ENCODE measurements around the gene ODF2L. TPM values are rescaled to one million over a fixed set of nuclear protein-coding genes. Genes with fewer than 3 reads are reported as not detected.
A peak's percentile ranks its signal among the peaks of the same experiment; 100 is the strongest.

Gene ODF2L
- total RNA-seq, 2 experiments from 2014 or later: 68.1 to 71.2 TPM

DNA sequence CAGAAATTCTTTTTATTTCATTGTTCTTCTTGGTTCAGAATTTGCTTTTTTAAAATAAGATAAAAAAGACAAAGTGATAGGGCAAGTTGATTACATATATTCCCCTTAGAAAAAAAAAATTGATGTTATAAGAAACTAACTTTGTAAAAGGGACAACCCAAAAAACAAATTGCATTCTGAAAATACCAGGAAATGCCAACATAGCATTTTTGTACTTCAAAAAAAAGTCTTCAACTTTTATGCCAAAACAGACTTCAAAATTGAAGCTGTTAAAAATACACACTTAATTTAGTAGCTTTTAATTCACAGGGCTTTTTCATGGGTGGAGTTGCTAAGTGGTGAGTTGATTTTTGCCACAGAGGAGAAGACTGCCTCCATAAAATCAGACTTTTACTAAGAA, 70.9 kb downstream of the ODF2L start:
- Mint-ChIP-seq H3K4me1 (ENCODE audit: low read depth) (no peaks in the 10 kb centered on the region), H3K27me3 (peaks cover 3% of the 10 kb centered on the region), H3K27ac (no peak overlapping the region), H3K9me3 (no peaks in the 10 kb centered on the region), H3K4me3 (no peak overlapping the region), H3K36me3 (ENCODE audit: low read depth) (no peaks in the 10 kb centered on the region)
- TF ChIP-seq, protein P1, sequence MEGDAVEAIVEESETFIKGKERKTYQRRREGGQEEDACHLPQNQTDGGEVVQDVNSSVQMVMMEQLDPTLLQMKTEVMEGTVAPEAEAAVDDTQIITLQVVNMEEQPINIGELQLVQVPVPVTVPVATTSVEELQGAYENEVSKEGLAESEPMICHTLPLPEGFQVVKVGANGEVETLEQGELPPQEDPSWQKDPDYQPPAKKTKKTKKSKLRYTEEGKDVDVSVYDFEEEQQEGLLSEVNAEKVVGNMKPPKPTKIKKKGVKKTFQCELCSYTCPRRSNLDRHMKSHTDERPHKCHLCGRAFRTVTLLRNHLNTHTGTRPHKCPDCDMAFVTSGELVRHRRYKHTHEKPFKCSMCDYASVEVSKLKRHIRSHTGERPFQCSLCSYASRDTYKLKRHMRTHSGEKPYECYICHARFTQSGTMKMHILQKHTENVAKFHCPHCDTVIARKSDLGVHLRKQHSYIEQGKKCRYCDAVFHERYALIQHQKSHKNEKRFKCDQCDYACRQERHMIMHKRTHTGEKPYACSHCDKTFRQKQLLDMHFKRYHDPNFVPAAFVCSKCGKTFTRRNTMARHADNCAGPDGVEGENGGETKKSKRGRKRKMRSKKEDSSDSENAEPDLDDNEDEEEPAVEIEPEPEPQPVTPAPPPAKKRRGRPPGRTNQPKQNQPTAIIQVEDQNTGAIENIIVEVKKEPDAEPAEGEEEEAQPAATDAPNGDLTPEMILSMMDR (IDR thresholded peaks at IDR 0.05): no peak
- H3K27me3 ChIP-seq (ENCODE audit: control insufficient read depth in 1 of 2, insufficient read depth in 2 of 2, low read length in 2 of 2): no peaks in the 10 kb centered on the region
- H3K36me3 ChIP-seq (ENCODE audit: insufficient read depth, low read length): no peaks in the 10 kb centered on the region
- no peak for ATAC-seq (ENCODE audit: poor library complexity)
- ChIA-PET POLR2A (no interaction called here), CTCF (no interaction called here)
- no peak for DNase-seq
- H3K4me3 ChIP-seq (ENCODE audit: low read length): no peak overlapping the region
- no peaks in the 10 kb centered on the region for H3K9me3 ChIP-seq (ENCODE audit: control insufficient read depth in 1 of 2, insufficient read depth in 1 of 2, low read length in 2 of 2)
- intact Hi-C loops (cut with DNase I, micrococcal nuclease): no loop called here
- no peaks in the 10 kb centered on the region for H3K4me1 ChIP-seq (ENCODE audit: insufficient read depth, low read length)
- H3K27ac ChIP-seq (ENCODE audit: low read depth in 1 of 2, low read length in 2 of 2): no peak overlapping the region

DNA sequence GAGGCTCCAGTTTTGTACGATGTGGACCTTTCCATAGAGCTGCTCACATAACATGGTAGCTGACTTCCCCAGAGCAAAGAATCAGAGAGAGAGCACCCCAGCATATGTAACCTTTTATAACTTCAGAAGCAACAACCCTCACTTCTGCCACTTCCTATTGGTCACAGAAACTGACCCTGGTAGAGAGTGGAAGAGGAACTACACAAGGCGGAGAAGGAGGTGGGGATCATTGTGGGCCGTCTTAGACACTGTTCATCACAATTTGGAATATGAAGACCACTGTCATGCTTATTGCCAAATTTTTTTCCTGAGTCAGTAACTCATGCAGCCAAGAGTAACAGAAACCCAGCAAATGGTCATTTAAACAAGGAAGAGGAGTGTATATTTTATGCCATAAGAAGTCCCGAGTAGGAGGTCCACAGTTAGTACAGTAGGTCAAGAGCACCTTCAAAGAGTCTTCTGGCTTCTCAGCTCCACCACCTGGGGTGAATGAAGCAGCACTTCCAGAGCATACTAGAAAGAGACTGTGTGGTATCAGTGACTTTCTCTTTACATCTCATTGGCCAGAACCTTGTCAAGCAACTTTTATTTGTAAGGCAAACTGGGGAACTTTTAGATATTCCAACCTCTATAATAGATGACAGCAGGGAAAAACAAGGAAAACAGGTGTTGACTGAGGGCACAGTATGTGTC, 71.8 kb downstream of the ODF2L start:
- H3K27ac Mint-ChIP-seq: no peak overlapping the region
- TF ChIP-seq, protein P1 (IDR thresholded peaks at IDR 0.05): no peak
- no peaks in the 10 kb centered on the region for H3K36me3 ChIP-seq (ENCODE audit: insufficient read depth, low read length)
- no peaks in the 10 kb centered on the region for H3K36me3 Mint-ChIP-seq (ENCODE audit: low read depth)
- H3K4me3 Mint-ChIP-seq: no peak overlapping the region
- no peaks in the 10 kb centered on the region for H3K27me3 ChIP-seq (ENCODE audit: control insufficient read depth in 1 of 2, insufficient read depth in 2 of 2, low read length in 2 of 2)
- CTCF ChIA-PET: no interaction called here
- no peak overlapping the region for H3K27ac ChIP-seq (ENCODE audit: low read depth in 1 of 2, low read length in 2 of 2)
- H3K4me3 ChIP-seq (ENCODE audit: low read length): no peak overlapping the region
- no peaks in the 10 kb centered on the region for H3K9me3 Mint-ChIP-seq
- no peaks in the 10 kb centered on the region for H3K27me3 Mint-ChIP-seq
- POLR2A ChIA-PET: no interaction called here
- intact Hi-C loops (cut with DNase I, micrococcal nuclease): no loop called here
- no peaks in the 10 kb centered on the region for H3K4me1 Mint-ChIP-seq (ENCODE audit: low read depth)
- DNase-seq (peak in 1 of 14 experiments; percentile 4), ATAC-seq (ENCODE audit: poor library complexity) (no peak)
- H3K9me3 ChIP-seq (ENCODE audit: control insufficient read depth in 1 of 2, insufficient read depth in 1 of 2, low read length in 2 of 2): no peaks in the 10 kb centered on the region
- no peaks in the 10 kb centered on the region for H3K4me1 ChIP-seq (ENCODE audit: insufficient read depth, low read length)

DNA sequence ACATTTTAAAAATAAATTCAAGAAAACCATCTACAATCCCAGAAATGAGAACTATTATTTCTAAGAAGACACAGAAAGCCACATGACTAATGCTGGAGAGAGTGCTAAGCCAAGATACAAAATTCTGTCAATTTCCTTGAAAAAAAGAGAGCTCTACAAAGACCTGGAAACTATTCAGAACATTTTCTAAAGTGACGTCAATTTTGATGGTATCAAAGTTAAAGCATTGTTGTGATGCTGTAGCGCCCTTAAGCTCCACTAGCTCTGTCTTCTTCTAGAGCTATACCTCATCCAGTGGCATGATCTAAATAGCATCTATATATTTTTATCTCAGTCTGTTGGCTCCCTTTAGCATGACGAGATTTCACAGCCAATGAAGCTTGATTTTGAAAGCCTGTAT, 73.9 kb downstream of the ODF2L start:
- Mint-ChIP-seq H3K9me3 (no peaks in the 10 kb centered on the region), H3K36me3 (ENCODE audit: low read depth) (no peaks in the 10 kb centered on the region), H3K4me3 (no peak overlapping the region), H3K4me1 (ENCODE audit: low read depth) (no peaks in the 10 kb centered on the region), H3K27me3 (no peaks in the 10 kb centered on the region), H3K27ac (no peak overlapping the region)
- intact Hi-C loops (cut with DNase I, micrococcal nuclease): no loop called here
- Histone ChIP-seq H3K4me3 (ENCODE audit: low read length) (no peak overlapping the region), H3K9me3 (ENCODE audit: control insufficient read depth in 1 of 2, insufficient read depth in 1 of 2, low read length in 2 of 2) (no peaks in the 10 kb centered on the region), H3K27ac (ENCODE audit: low read depth in 1 of 2, low read length in 2 of 2) (no peak overlapping the region), H3K4me1 (ENCODE audit: insufficient read depth, low read length) (no peaks in the 10 kb centered on the region), H3K36me3 (ENCODE audit: insufficient read depth, low read length) (no peaks in the 10 kb centered on the region), H3K27me3 (ENCODE audit: control insufficient read depth in 1 of 2, insufficient read depth in 2 of 2, low read length in 2 of 2) (no peaks in the 10 kb centered on the region)
- ChIA-PET CTCF (no interaction called here), POLR2A (no interaction called here)
- TF ChIP-seq, protein P1 (IDR thresholded peaks at IDR 0.05): no peak
- ATAC-seq (ENCODE audit: poor library complexity) (no peak), DNase-seq (no peak)

Data from CD4-positive, alpha-beta T cell (primary cell).